HepG2 (cell line): ENCODE results near the gene CAMTA1. TPM values are rescaled to one million over a fixed set of nuclear protein-coding genes. Genes with fewer than 3 reads are reported as not detected.

ENCODE experiments used
- ATAC-seq: fragments of 200-7000 bp; cut with Tn5 transposase; 3 replicates; pipeline ENCODE4 v1.9.1; 2020; ENCODE audit warnings: mild to moderate bottlenecking, moderate library complexity
- BruUV-seq: library from RNA; stranded (reverse); fragments of 400-500 nt; replicated peaks from 2 replicates; lab custom pipeline; 2021; lab: Mats Ljungman, UMichigan
- CTCF ChIA-PET: fragments of 300-600 bp; formaldehyde crosslinking; extraction: SDS; loops from one replicate; lab custom pipeline; 2021; ENCODE audit warnings: low total read pairs, inconsistent platforms, low intra/inter-chr PET ratio; lab: Yijun Ruan, JAX
- POLR2A ChIA-PET: fragments of 350-600 bp; sonication (Branson Sonifier 250); formaldehyde crosslinking; loops from one replicate; lab custom pipeline; 2020; ENCODE audit warnings: antibody characterized with exemption, inconsistent platforms; lab: Yijun Ruan, JAX
- DNase-seq: peaks from one replicate; pipeline ENCODE4 v3.0.0-alpha.2; 2015; ENCODE audit warnings: low spot score
- FAIRE-seq: peaks from 3 replicates; lab custom pipeline; 2011; peaks lifted over from hg19 to GRCh38; lab: Jason Lieb, UNC
- H2AFZ ChIP-seq: one replicate; pipeline ENCODE4 v1.6.1; 2011; ENCODE audit warnings: low read length, inconsistent platforms
- H3K27ac ChIP-seq: fragments of 300-600 bp; 3 replicates; pipeline ENCODE4 v1.8.0; 2011; ENCODE audit warnings: mixed run types, mild to moderate bottlenecking, mixed read lengths, low read length, inconsistent platforms; ENCODE audit not compliant: insufficient read depth; ENCODE audit errors: extremely low read length
- H3K27me3 ChIP-seq, 2 experiments: fragments of 200-600 bp in 1 of 2; 2 replicates in 1 of 2; 3 replicates in 1 of 2; pipeline versions ENCODE4 v1.6.0 to v1.8.0; 2011; ENCODE audit warnings: low read length in 2 of 2, mild to moderate bottlenecking in 2 of 2, moderate library complexity in 2 of 2, inconsistent platforms in 1 of 2; ENCODE audit not compliant: insufficient read depth in 2 of 2, control insufficient read depth in 1 of 2
- H3K36me3 ChIP-seq, 2 experiments: fragments of 200-600 bp in 1 of 2; replicated peaks in 1 of 2; 2 replicates in 1 of 2; 3 replicates in 1 of 2; pipeline versions ENCODE4 v1.5.1 to v1.8.0; 2011; ENCODE audit warnings: low read length in 2 of 2, inconsistent platforms in 1 of 2; ENCODE audit not compliant: insufficient read depth in 2 of 2, control insufficient read depth in 1 of 2
- H3K4me1 ChIP-seq: 2 replicates; pipeline ENCODE4 v1.5.1; 2012; ENCODE audit warnings: low read length, inconsistent platforms; ENCODE audit not compliant: insufficient read depth
- H3K4me2 ChIP-seq: 2 replicates; pipeline ENCODE4 v1.6.0; 2011; ENCODE audit warnings: low read depth, low read length, inconsistent platforms
- H3K4me3 ChIP-seq, 3 experiments: fragments of 200-600 bp in 1 of 3; sonication (generic), shearing (Covaris generic) in 1 of 3; replicated peaks in 1 of 3; 2 replicates each; pipeline ENCODE4 v1.5.1; 2011 to 2016; ENCODE audit warnings: low read length in 3 of 3, inconsistent platforms in 2 of 3, low read depth in 2 of 3, mild to moderate bottlenecking in 2 of 3, control low read depth in 1 of 3, mixed read lengths in 1 of 3; ENCODE audit not compliant: insufficient read depth in 1 of 3
- H3K79me2 ChIP-seq: one replicate; pipeline ENCODE4 v1.6.1; 2011; ENCODE audit warnings: low read length, inconsistent platforms; ENCODE audit not compliant: insufficient read depth
- H3K9ac ChIP-seq: 2 replicates; pipeline ENCODE4 v1.6.0; 2011; ENCODE audit warnings: mild to moderate bottlenecking, low read depth, low read length, inconsistent platforms; ENCODE audit not compliant: insufficient read depth
- H3K9me3 ChIP-seq: 2 replicates; pipeline ENCODE4 v1.5.1; 2012; ENCODE audit warnings: mild to moderate bottlenecking, low read length
- H4K20me1 ChIP-seq: 2 replicates; pipeline ENCODE4 v1.6.0; 2011; ENCODE audit warnings: inconsistent platforms, mild to moderate bottlenecking, low read length, moderate library complexity; ENCODE audit not compliant: insufficient read depth
- BORCS8-MEF2B ChIP-seq: sonication (generic); formaldehyde crosslinking; IDR thresholded peaks from 2 replicates; pipeline ENCODE4 v1.8.0; 2022; ENCODE audit warnings: mild to moderate bottlenecking, missing genetic modification reagents
- CAMTA2 ChIP-seq: sonication (generic); formaldehyde crosslinking; IDR thresholded peaks from 2 replicates; pipeline ENCODE4 v1.4.0; 2020; ENCODE audit warnings: mild to moderate bottlenecking, missing genetic modification reagents, borderline replicate concordance
- FOXO1 ChIP-seq: sonication (generic); formaldehyde crosslinking; IDR thresholded peaks from 2 replicates; pipeline ENCODE4 v1.4.0; 2020; ENCODE audit warnings: missing genetic modification reagents
- KLF12 ChIP-seq: sonication (generic); formaldehyde crosslinking; IDR thresholded peaks from 2 replicates; pipeline ENCODE4 v1.4.0; 2020; ENCODE audit warnings: missing genetic modification reagents, borderline replicate concordance
- KMT2A ChIP-seq: sonication (generic); formaldehyde crosslinking; IDR thresholded peaks from 2 replicates; pipeline ENCODE4 v1.4.0; 2020; ENCODE audit warnings: missing genetic modification reagents
- SSRP1 ChIP-seq: IDR thresholded peaks from 2 replicates; pipeline ENCODE4 v1.6.1; 2016; ENCODE audit warnings: control low read depth
- ZNF225 ChIP-seq: sonication (generic); formaldehyde crosslinking; IDR thresholded peaks from 2 replicates; pipeline ENCODE4 v1.4.0; 2020; ENCODE audit warnings: mild to moderate bottlenecking, missing genetic modification reagents
- ZNF546 ChIP-seq: sonication (generic); formaldehyde crosslinking; conservative IDR thresholded peaks from 2 replicates; pipeline ENCODE4 v1.8.1; 2023; ENCODE audit warnings: mild to moderate bottlenecking, missing genetic modification reagents
- ZNF747 ChIP-seq: sonication (generic); formaldehyde crosslinking; IDR thresholded peaks from 2 replicates; pipeline ENCODE4 v1.8.1; 2023; ENCODE audit warnings: missing genetic modification reagents, mild to moderate bottlenecking, borderline replicate concordance
- WGBS: methylation state at CpG from one replicate; pipeline ENCODE4 v1.1.6; 2017; ENCODE audit warnings: low lambda C conversion rate; 5-methylcytosine and 5-hydroxymethylcytosine counted together
- in situ Hi-C: cut with HindIII; loops from 2 replicates; pipeline ENCODE4 v1.10.0; 2017; ENCODE audit warnings: low pct_unique_long_range_greater_than_20kb; ENCODE audit not compliant: extremely low pct_ligation_motif_present
- intact Hi-C: fragments of 100-400 bp; cut with micrococcal nuclease; formaldehyde crosslinking; loops from one replicate; pipeline ENCODE4 v1.10.0; 2022; ENCODE audit not compliant: unreplicated experiment
- polyA plus RNA-seq, 8 experiments: library from polyadenylated mRNA; depleted of rRNA in 3 of 8; stranded (reverse) in 7 of 8; unstranded in 1 of 8; fragments of >200 nt; fragmentation: Illumina TruSeq in 4 of 8; extraction: Trizol in 4 of 8; gene quantifications; 2 replicates each; pipeline versions ENCODE4 v1.2.1 to v1.2.3, GENCODE V29; 2011 to 2016; ENCODE audit warnings: low read depth in 4 of 8, missing spikeins in 1 of 8, mixed read lengths in 1 of 8; ENCODE audit not compliant: insufficient read depth in 1 of 8
- total RNA-seq, 5 experiments: library from RNA; depleted of rRNA; stranded (reverse); fragments of >200 nt; fragmentation: Illumina TruSeq; extraction: Trizol; gene quantifications; 2 replicates each; pipeline ENCODE4 v1.2.3, GENCODE V29; 2016; ENCODE audit warnings: low read depth in 1 of 5
- TF ChIP-seq, protein P1 (sequence below): IDR thresholded peaks from 2 replicates; pipeline ENCODE4 v1.6.1; 2016; ENCODE audit warnings: mild to moderate bottlenecking
- TF ChIP-seq, protein P2 (sequence below): sonication (generic); formaldehyde crosslinking; IDR thresholded peaks from 2 replicates; pipeline ENCODE4 v1.4.0; 2020; ENCODE audit warnings: mild to moderate bottlenecking, missing genetic modification reagents
- TF ChIP-seq, protein P3 (sequence below): sonication (generic); formaldehyde crosslinking; IDR thresholded peaks from 2 replicates; pipeline ENCODE4 v1.4.0; 2020; ENCODE audit warnings: mild to moderate bottlenecking, missing genetic modification reagents
- TF ChIP-seq, protein P4 (sequence below): fragments of 450-650 bp; IDR thresholded peaks from 2 replicates; pipeline ENCODE4 v1.6.1; 2017

Gene CAMTA1
- total and polyA plus RNA-seq, 2 of the 13 experiments (the other 11 are each of a cell fraction or from before 2014, with no cell fraction given) = 25.0 to 36.4 TPM

DNA sequence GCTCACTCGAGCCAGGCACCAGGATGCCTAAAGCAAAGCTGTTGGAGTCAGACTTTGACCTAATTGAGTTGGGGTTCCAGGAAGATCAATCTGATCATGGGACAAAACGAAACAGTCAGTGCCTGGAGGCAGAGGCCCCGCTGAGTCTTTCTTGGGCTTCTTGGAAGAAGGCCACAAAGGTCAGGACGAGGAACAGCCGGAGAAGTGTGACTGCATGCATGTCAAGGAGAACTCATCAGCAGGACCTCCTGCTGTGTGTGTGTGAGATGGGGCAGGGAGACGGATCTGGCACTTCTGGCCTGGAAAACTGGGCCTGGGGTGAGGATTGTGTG is 190.8 kb downstream of the CAMTA1 start (continued):
- TF ChIP-seq, protein P1, sequence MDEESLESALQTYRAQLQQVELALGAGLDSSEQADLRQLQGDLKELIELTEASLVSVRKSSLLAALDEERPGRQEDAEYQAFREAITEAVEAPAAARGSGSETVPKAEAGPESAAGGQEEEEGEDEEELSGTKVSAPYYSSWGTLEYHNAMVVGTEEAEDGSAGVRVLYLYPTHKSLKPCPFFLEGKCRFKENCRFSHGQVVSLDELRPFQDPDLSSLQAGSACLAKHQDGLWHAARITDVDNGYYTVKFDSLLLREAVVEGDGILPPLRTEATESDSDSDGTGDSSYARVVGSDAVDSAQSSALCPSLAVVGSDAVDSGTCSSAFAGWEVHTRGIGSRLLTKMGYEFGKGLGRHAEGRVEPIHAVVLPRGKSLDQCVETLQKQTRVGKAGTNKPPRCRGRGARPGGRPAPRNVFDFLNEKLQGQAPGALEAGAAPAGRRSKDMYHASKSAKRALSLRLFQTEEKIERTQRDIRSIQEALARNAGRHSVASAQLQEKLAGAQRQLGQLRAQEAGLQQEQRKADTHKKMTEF (CRISPR knock-in tag) = no peak
- TF ChIP-seq BORCS8-MEF2B = no peak

DNA sequence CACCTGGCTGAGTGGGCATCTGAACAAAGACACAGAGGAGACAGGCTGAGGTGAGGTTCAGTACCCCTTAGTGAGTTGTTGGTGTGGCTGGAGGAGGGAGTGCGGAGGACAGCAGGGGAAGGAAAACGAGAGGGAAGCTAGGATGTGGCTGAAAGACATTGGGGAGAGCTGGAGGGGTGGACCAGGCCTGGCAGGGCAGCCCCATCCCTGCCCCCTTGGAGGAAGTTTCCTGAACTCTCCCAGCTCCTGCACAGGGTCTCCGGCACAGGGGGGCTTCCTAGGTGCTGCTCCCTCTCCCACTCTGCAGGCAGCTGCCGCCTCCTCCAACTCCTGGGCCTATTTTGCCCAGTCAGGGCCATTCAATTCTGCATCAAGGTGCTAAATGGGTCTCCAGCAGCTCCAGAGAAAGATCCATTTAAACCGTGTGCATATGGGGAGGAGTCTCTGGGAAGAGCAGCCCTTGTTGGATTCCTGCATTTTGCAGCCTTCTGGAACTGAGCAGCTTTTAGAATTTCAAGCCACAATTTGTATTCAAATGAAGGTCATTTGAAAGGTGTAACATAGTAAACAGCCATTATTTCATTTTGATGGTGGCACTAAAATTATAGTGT is 193.9 kb downstream of the CAMTA1 start:
- H2AFZ ChIP-seq = no peak overlapping the region
- 18% methylated on average over 4 of the region's 5 CpGs for WGBS
- TF ChIP-seq KLF12 = no peak
- TF ChIP-seq, protein P2, sequence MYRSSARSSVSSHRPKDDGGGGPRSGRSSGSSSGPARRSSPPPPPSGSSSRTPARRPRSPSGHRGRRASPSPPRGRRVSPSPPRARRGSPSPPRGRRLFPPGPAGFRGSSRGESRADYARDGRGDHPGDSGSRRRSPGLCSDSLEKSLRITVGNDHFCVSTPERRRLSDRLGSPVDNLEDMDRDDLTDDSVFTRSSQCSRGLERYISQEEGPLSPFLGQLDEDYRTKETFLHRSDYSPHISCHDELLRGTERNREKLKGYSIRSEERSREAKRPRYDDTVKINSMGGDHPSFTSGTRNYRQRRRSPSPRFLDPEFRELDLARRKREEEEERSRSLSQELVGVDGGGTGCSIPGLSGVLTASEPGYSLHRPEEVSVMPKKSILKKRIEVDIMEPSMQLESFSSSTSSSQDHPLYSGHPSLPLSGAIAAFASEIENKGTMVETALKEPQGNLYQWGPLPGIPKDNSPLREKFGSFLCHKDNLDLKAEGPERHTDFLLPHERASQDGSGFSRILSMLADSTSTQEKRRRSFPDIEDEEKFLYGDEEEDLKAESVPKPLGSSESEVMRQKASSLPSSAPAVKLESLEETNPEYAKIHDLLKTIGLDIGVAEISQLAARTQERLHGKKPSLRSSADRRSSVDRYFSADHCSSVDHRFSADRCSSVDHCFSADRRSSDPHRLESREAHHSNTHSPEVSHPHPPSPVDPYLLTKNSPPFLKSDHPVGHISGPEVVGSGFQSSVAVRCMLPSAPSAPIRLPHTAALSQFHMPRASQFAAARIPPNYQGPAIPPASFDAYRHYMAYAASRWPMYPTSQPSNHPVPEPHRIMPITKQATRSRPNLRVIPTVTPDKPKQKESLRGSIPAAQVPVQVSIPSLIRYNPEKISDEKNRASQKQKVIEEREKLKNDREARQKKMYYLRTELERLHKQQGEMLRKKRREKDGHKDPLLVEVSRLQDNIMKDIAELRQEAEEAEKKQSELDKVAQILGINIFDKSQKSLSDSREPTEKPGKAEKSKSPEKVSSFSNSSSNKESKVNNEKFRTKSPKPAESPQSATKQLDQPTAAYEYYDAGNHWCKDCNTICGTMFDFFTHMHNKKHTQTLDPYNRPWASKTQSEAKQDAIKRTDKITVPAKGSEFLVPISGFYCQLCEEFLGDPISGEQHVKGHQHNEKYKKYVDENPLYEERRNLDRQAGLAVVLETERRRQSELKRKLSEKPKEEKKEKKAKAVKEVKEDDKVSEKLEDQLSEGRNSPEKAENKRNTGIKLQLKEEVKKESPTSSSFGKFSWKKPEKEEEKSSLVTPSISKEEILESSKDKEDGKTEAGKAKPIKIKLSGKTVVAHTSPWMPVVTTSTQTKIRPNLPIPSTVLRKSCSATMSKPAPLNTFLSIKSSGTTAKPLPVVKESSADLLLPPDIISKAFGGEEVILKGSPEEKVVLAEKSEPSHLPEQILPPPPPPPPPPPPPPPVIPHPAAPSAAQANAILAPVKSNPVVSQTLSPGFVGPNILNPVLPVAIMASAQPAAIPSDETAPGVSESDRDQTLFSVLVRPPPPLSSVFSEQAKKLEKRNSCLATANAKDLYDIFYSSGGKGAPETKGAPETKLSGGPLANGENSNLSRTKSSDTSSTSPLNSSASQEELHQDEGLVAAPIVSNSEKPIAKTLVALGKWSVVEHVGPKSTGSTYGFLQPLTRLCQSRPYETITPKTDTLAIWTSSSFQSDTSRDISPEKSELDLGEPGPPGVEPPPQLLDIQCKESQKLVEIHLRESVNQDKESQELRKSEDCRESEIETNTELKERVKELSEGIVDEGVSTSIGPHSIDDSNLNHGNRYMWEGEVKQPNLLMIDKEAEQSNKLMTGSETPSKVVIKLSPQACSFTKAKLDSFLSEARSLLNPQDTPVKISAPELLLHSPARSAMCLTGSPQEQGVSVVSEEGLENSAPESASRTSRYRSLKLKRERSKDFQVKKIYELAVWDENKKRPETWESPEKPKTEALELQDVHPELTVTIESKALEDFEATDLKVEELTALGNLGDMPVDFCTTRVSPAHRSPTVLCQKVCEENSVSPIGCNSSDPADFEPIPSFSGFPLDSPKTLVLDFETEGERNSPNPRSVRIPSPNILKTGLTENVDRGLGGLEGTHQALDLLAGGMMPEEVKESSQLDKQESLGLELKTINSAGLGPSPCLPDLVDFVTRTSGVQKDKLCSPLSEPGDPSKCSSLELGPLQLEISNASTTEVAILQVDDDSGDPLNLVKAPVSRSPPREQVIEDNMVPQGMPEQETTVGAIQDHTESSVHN (CRISPR knock-in tag) = no peak
- TF ChIP-seq SSRP1 (CRISPR knock-in tag) = no peak
- no peak for TF ChIP-seq FOXO1 (CRISPR knock-in tag)
- TF ChIP-seq, protein P3, sequence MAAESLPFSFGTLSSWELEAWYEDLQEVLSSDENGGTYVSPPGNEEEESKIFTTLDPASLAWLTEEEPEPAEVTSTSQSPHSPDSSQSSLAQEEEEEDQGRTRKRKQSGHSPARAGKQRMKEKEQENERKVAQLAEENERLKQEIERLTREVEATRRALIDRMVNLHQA (CRISPR knock-in tag) = no peak
- TF ChIP-seq ZNF225 (CRISPR knock-in tag) = no peak
- TF ChIP-seq ZNF546 (CRISPR knock-in tag) = no peak
- TF ChIP-seq ZNF747 (CRISPR knock-in tag) = no peak
- no peak for TF ChIP-seq KMT2A (CRISPR knock-in tag)
- no peak for TF ChIP-seq CAMTA2 (CRISPR knock-in tag)
- TF ChIP-seq, protein P4, sequence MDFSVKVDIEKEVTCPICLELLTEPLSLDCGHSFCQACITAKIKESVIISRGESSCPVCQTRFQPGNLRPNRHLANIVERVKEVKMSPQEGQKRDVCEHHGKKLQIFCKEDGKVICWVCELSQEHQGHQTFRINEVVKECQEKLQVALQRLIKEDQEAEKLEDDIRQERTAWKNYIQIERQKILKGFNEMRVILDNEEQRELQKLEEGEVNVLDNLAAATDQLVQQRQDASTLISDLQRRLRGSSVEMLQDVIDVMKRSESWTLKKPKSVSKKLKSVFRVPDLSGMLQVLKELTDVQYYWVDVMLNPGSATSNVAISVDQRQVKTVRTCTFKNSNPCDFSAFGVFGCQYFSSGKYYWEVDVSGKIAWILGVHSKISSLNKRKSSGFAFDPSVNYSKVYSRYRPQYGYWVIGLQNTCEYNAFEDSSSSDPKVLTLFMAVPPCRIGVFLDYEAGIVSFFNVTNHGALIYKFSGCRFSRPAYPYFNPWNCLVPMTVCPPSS = no peak

More for the DNA sequence above, 193.9 kb downstream of the CAMTA1 start:
- DNase-seq (no peak), FAIRE-seq (no peak), ATAC-seq (no peak)
- Histone ChIP-seq H4K20me1 (no peaks in the 10 kb centered on the region), H3K36me3 (no peaks in the 10 kb centered on the region), H3K9ac (no peak overlapping the region), H3K27ac (no peak overlapping the region), H3K27me3 (peaks cover 3 to 35% of the 10 kb centered on the region in 2 experiments; a peak in 3 of 5 replicates), H3K4me1 (no peaks in the 10 kb centered on the region), H3K9me3 (no peaks in the 10 kb centered on the region), H3K4me2 (no peak overlapping the region), H3K4me3 (no peak overlapping the region), H3K79me2 (no peaks in the 10 kb centered on the region)
- CTCF ChIA-PET = no interaction called here
- POLR2A ChIA-PET = no interaction called here
- BruUV-seq = no TSS peak
- in situ Hi-C loops (no loop called here), intact Hi-C loops (no loop called here)
